Measurements from ENCODE around the gene VTI1A. TPM values are rescaled to one million over a fixed set of nuclear protein-coding genes. Genes with fewer than 3 reads are reported as not detected.

VTI1A gene
- total RNA-seq, 1 experiment from 2014 or later: 22.0 TPM

- TF ChIP-seq, protein P1, sequence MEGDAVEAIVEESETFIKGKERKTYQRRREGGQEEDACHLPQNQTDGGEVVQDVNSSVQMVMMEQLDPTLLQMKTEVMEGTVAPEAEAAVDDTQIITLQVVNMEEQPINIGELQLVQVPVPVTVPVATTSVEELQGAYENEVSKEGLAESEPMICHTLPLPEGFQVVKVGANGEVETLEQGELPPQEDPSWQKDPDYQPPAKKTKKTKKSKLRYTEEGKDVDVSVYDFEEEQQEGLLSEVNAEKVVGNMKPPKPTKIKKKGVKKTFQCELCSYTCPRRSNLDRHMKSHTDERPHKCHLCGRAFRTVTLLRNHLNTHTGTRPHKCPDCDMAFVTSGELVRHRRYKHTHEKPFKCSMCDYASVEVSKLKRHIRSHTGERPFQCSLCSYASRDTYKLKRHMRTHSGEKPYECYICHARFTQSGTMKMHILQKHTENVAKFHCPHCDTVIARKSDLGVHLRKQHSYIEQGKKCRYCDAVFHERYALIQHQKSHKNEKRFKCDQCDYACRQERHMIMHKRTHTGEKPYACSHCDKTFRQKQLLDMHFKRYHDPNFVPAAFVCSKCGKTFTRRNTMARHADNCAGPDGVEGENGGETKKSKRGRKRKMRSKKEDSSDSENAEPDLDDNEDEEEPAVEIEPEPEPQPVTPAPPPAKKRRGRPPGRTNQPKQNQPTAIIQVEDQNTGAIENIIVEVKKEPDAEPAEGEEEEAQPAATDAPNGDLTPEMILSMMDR (conservative IDR thresholded peaks at IDR 0.05): no peak
- Histone ChIP-seq H2BK20ac (ENCODE audit: low read depth, low read length, poor library complexity, severe bottlenecking) (no peak overlapping the region), H3K23ac (ENCODE audit: insufficient read length, low read depth, low read length) (no peak overlapping the region), H4K20me1 (ENCODE audit: control insufficient read depth, insufficient read depth, insufficient read length) (no peaks in the 10 kb centered on the region), H4K91ac (ENCODE audit: insufficient read length, low read depth, low read length) (no peak overlapping the region), H3K79me2 (ENCODE audit: insufficient read depth, low read length) (no peaks in the 10 kb centered on the region), H3K27ac (ENCODE audit: insufficient read length, low read depth, low read length) (no peak overlapping the region), H2BK120ac (ENCODE audit: low read depth, low read length, poor library complexity, severe bottlenecking) (no peak overlapping the region), H2BK12ac (ENCODE audit: insufficient read length, low read depth, low read length) (no peak overlapping the region), H3K56ac (ENCODE audit: insufficient read length, low read depth, low read length) (no peak overlapping the region), H3K9ac (ENCODE audit: extremely low read depth, insufficient read length, low read length) (no peak overlapping the region), H3K14ac (ENCODE audit: insufficient read depth, low read length) (no peak overlapping the region), H4K5ac (ENCODE audit: insufficient read length, low read depth, low read length) (no peak overlapping the region), H3K4ac (ENCODE audit: low read depth, low read length) (no peak overlapping the region), H2AFZ (ENCODE audit: low read length) (no peak overlapping the region), H3T11ph (ENCODE audit: low read length) (no peak overlapping the region), H3K4me2 (ENCODE audit: insufficient read depth, insufficient read length, low read length) (no peak overlapping the region), H4K8ac (replicated peaks; ENCODE audit: insufficient read length, low read depth, low read length) (no peak overlapping the region), H3K79me1 (ENCODE audit: insufficient read depth, low read depth, low read length, poor library complexity, severe bottlenecking) (no peaks in the 10 kb centered on the region), H3K23me2 (ENCODE audit: insufficient read length, low read depth, low read length, poor library complexity, severe bottlenecking) (no peaks in the 10 kb centered on the region), H2BK15ac (ENCODE audit: low read depth, low read length) (no peak overlapping the region), H2BK5ac (ENCODE audit: insufficient read length, low read length) (no peak overlapping the region), H3K18ac (ENCODE audit: insufficient read length, low read depth, low read length) (no peak overlapping the region), H2AK5ac (ENCODE audit: insufficient read length, low read length) (no peak overlapping the region), H3K27me3 (ENCODE audit: insufficient read depth, low read length) (no peaks in the 10 kb centered on the region), H3K4me1 (ENCODE audit: insufficient read depth, low read length) (no peaks in the 10 kb centered on the region), H3K9me3 (ENCODE audit: control insufficient read depth, low read depth, low read length) (no peaks in the 10 kb centered on the region)
- Mint-ChIP-seq H3K27me3 (ENCODE audit: low read depth) (peaks cover 3% of the 10 kb centered on the region), H3K9me3 (peaks cover 2 to 3% of the 10 kb centered on the region in 2 experiments; a peak in 4 of 5 replicates), H3K27ac (no peak overlapping the region), H3K4me3 (no peak overlapping the region), H3K36me3 (ENCODE audit: insufficient read depth in 1 of 3, low read depth in 3 of 3) (peaks cover 0 to 2% (median 0%) of the 10 kb centered on the region in 3 experiments; a peak in 4 of 7 replicates), H3K4me1 (peaks cover 9 to 15% of the 10 kb centered on the region in 2 experiments)
- no CpG with 5 or more reads among the region's 4 CpGs for WGBS (ENCODE audit: extremely low coverage, insufficient read length, low lambda C conversion rate)
- DNase-seq: no peak
Observed at GRCh38 chr10:112855134-112855533, 408.1 kb downstream of the VTI1A start.

Data from H9 (cell line).